Amniotic epithelial cell (primary cell): Measurements from ENCODE around the gene CDH11.

Experiments used
- DNase-seq: peaks from one replicate; pipeline ENCODE4 v3.0.0-alpha.2; 2010; ENCODE audit warnings: low read depth

The CDH11 gene

DNA sequence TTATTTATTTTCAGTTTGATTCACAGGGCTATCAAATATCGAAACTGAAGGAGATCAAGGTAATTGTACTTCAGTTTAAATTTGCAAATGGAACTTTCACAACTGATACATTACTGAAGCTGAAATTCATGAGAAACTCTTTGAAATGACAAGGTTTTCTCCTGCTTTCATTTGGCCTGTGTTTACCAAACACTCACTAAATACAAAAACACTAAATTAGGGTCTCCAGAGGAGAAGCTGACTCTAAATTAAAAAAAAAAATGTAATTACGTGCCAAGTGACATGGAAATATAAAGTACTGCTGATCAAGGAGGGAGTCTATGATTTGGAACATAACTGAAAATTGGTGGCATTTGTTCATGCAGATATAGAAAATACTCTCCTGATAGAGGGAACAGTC lies 205.8 kb downstream of the CDH11 start:
- no peak for DNase-seq

- peak; percentile 56 for DNase-seq
Observed at GRCh38 chr16:64910356-64910755, 211.5 kb downstream of the CDH11 start.

DNA sequence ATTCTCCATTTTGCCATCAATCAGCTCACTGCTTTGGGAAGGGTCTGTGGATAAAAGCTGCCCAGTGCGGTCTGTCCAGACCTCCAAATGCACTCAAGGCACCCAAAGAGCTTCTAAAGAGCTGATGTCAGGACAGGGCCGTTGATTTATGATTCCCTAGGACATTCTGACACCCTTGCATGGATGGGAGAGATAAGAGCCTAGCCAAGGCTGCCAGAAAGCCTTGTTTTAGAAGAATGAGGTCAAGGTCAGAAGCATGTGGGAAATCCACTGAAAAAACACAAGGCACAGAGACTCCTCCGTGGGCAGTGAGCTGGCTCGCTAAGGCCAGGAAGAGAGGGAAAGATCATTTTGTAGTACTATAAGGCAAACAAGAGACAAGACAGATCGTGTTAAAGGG lies 214.0 kb downstream of the CDH11 start:
- peak; percentile 72 for DNase-seq

- no peak for DNase-seq
Observed at GRCh38 chr16:64903770-64904169, 218.1 kb downstream of the CDH11 start.

GRCh38 chr16:64900517-64900916 lies 221.3 kb downstream of the CDH11 start:
- no peak for DNase-seq

DNA sequence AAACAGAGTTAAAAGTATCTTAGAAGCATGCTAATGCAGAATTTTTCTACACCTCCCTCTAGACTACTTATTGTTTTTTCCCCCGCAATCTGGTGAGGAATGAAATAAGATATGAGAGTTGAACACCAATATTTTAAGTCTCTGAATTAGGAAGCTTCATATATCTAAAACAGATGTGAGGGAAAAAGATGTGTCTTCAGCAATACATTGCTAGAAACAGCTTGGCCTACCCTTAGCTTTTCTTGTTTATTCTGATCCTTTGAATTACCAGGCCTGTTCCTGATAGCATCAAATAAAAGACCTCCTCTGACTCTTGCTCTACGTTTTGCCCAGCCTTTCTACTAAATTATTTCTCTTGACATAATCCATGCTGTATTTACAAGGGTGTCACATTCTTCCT lies 221.8 kb downstream of the CDH11 start:
- DNase-seq: no peak

- DNase-seq: no peak
Observed at GRCh38 chr16:64898159-64898558, 223.7 kb downstream of the CDH11 start.
